Stomach (tissue), 4 donors: Measurements from ENCODE around the gene AKAP13.

Experiments used
- CTCF ChIP-seq, 7 experiments: fragments of 450-650 bp in 4 of 7; fragments of 200-600 bp in 3 of 7; sonication (generic) in 3 of 7; IDR thresholded peaks; one replicate each; pipeline ENCODE4 v1.5.1; 2016 to 2019; ENCODE audit warnings: antibody characterized with exemption in 7 of 7, control low read depth in 2 of 7, mild to moderate bottlenecking in 1 of 7
- EP300 ChIP-seq: sonication (generic); formaldehyde crosslinking; IDR thresholded peaks from one replicate; pipeline ENCODE4 v1.6.1; 2017; ENCODE audit warnings: antibody characterized with exemption
- POLR2AphosphoS5 ChIP-seq, 3 donors: sonication (generic); formaldehyde crosslinking; IDR thresholded peaks; one replicate each; pipeline ENCODE4 v1.6.1; 2016; ENCODE audit warnings: antibody characterized with exemption in 3 of 3

- TF ChIP-seq CTCF (IDR thresholded peaks at IDR 0.05), result no peak
- no peak for TF ChIP-seq POLR2AphosphoS5 (IDR thresholded peaks at IDR 0.05)
- no peak for TF ChIP-seq EP300
Observed at GRCh38 chr15:85789496-85789875, 409.1 kb downstream of the AKAP13 start.
